SU-DHL-6 (cell line): ENCODE results near the gene DST.

Experiments
- H2AFZ ChIP-seq: fragments of 200-600 bp; sonication (generic); 2 replicates; pipeline ENCODE4 v1.6.1; 2014; ENCODE audit warnings: low read depth, mild to moderate bottlenecking, moderate library complexity, mixed read lengths, antibody characterized with exemption, low read length; ENCODE audit not compliant: severe bottlenecking
- H3F3A ChIP-seq: fragments of 200-600 bp; shearing (Covaris generic); 2 replicates; pipeline ENCODE4 v1.6.0; 2016; ENCODE audit warnings: antibody characterized with exemption, mild to moderate bottlenecking; ENCODE audit not compliant: insufficient read depth
- H3K27ac ChIP-seq: fragments of 200-600 bp; sonication (generic); 2 replicates; pipeline ENCODE4 v1.5.1; 2016; ENCODE audit warnings: low read depth, mild to moderate bottlenecking, low read length, moderate library complexity, mixed read lengths
- H3K27me3 ChIP-seq: fragments of 200-600 bp; sonication (generic), shearing (Covaris generic); 2 replicates; pipeline ENCODE4 v1.6.0; 2014; ENCODE audit warnings: mild to moderate bottlenecking, low read length
- H3K36me3 ChIP-seq: fragments of 200-600 bp; sonication (generic); 2 replicates; pipeline ENCODE4 v1.6.1; 2014; ENCODE audit warnings: mild to moderate bottlenecking, low read length, mixed read lengths
- H3K4me2 ChIP-seq: fragments of 300-600, 200-600 bp; shearing (Covaris generic), sonication (generic); 2 replicates; pipeline ENCODE4 v1.6.0; 2014; ENCODE audit warnings: low read length, low read depth, mild to moderate bottlenecking; ENCODE audit not compliant: poor library complexity, severe bottlenecking
- H3K4me3 ChIP-seq: fragments of 200-600 bp; sonication (generic); 2 replicates; pipeline ENCODE4 v1.5.1; 2014; ENCODE audit warnings: antibody characterized with exemption, low read length, mild to moderate bottlenecking, mixed read lengths; ENCODE audit not compliant: insufficient read depth, poor library complexity, severe bottlenecking
- H3K79me2 ChIP-seq: fragments of 200-600 bp; sonication (generic); 2 replicates; pipeline ENCODE4 v1.6.1; 2014; ENCODE audit warnings: mild to moderate bottlenecking, low read length, moderate library complexity; ENCODE audit not compliant: insufficient read depth
- H3K9ac ChIP-seq: fragments of 200-600 bp; sonication (generic); 2 replicates; pipeline ENCODE4 v1.7.0; 2014; ENCODE audit warnings: mild to moderate bottlenecking, low read length
- H3K9me2 ChIP-seq: fragments of 200-600 bp; sonication (generic); replicated peaks from 2 replicates; pipeline ENCODE4 v1.6.1; 2014; ENCODE audit warnings: low read length; ENCODE audit not compliant: insufficient read depth
- H3K9me3 ChIP-seq: fragments of 200-600 bp; sonication (generic); 2 replicates; pipeline ENCODE4 v1.6.1; 2014; ENCODE audit warnings: low read length, mixed read lengths; ENCODE audit not compliant: insufficient read depth
- H4K20me1 ChIP-seq: fragments of 200-600 bp; sonication (generic); 2 replicates; pipeline ENCODE4 v1.6.1; 2014; ENCODE audit warnings: low read depth, mild to moderate bottlenecking, antibody characterized with exemption, low read length, moderate library complexity, mixed read lengths
- CTCF ChIP-seq: fragments of 200-600 bp; sonication (generic); IDR thresholded peaks from one replicate; pipeline ENCODE4 v1.5.1; 2017; ENCODE audit warnings: antibody characterized with exemption, mild to moderate bottlenecking, low read length, moderate library complexity; ENCODE audit not compliant: insufficient read depth, poor library complexity, severe bottlenecking
- EZH2phosphoT487 ChIP-seq: fragments of 200-600 bp; sonication (generic), shearing (Covaris generic); conservative IDR thresholded peaks from 2 replicates; pipeline ENCODE4 v1.6.1; 2018; ENCODE audit warnings: mild to moderate bottlenecking, antibody characterized with exemption, low read length, moderate library complexity, mixed read lengths

Gene DST

GRCh38 chr6:56682635-56683034 is 39.9 kb upstream of the DST start:
- Histone ChIP-seq H3K27ac (no peak overlapping the region), H3K4me2 (no peak overlapping the region)

GRCh38 chr6:56677559-56677958 is 34.9 kb upstream of the DST start:
- H2AFZ ChIP-seq = no peak overlapping the region
- H3K4me3 ChIP-seq = no peak overlapping the region
- TF ChIP-seq CTCF (no peak), EZH2phosphoT487 (no peak)
- H3K9me2 ChIP-seq = no peaks in the 10 kb centered on the region
- no peaks in the 10 kb centered on the region for H3K36me3 ChIP-seq
- no peak overlapping the region for H3K9ac ChIP-seq
- no peak overlapping the region for H3K27ac ChIP-seq
- no peak overlapping the region for H3K4me2 ChIP-seq
- H3K79me2 ChIP-seq = no peaks in the 10 kb centered on the region
- H3F3A ChIP-seq = no peaks in the 10 kb centered on the region
- no peaks in the 10 kb centered on the region for H3K9me3 ChIP-seq
- no peaks in the 10 kb centered on the region for H4K20me1 ChIP-seq
- H3K27me3 ChIP-seq = no peaks in the 10 kb centered on the region

More at GRCh38 chr6:56682635-56683034, 39.9 kb upstream of the DST start:
- no peaks in the 10 kb centered on the region for H3K27me3 ChIP-seq
- no peaks in the 10 kb centered on the region for H3K79me2 ChIP-seq
- no peak for TF ChIP-seq CTCF
- TF ChIP-seq EZH2phosphoT487 = no peak
- H3K36me3 ChIP-seq = no peaks in the 10 kb centered on the region
- no peak overlapping the region for H3K4me3 ChIP-seq
- no peaks in the 10 kb centered on the region for H3F3A ChIP-seq
- no peak overlapping the region for H3K9ac ChIP-seq
- no peaks in the 10 kb centered on the region for H4K20me1 ChIP-seq
- H2AFZ ChIP-seq = no peak overlapping the region
- H3K9me2 ChIP-seq = no peaks in the 10 kb centered on the region
- H3K9me3 ChIP-seq = no peaks in the 10 kb centered on the region

GRCh38 chr6:56671651-56672461 is 29.2 kb upstream of the DST start:
- Histone ChIP-seq H3K36me3 (no peaks in the 10 kb centered on the region), H4K20me1 (no peaks in the 10 kb centered on the region), H3K4me3 (no peak overlapping the region), H2AFZ (no peak overlapping the region), H3K4me2 (no peak overlapping the region), H3K27me3 (no peaks in the 10 kb centered on the region), H3K79me2 (no peaks in the 10 kb centered on the region), H3K9ac (no peak overlapping the region), H3K9me2 (no peaks in the 10 kb centered on the region), H3F3A (no peaks in the 10 kb centered on the region), H3K9me3 (no peaks in the 10 kb centered on the region), H3K27ac (no peak overlapping the region)
- TF ChIP-seq CTCF = no peak
- TF ChIP-seq EZH2phosphoT487 = no peak
